ENCODE results near the gene CCDC57. TPM values are rescaled to one million over a fixed set of nuclear protein-coding genes. Genes with fewer than 3 reads are reported as not detected.

The CCDC57 gene
- total RNA-seq, 2 donors from 2014 or later = 76.9 to 78.8 TPM

DNA sequence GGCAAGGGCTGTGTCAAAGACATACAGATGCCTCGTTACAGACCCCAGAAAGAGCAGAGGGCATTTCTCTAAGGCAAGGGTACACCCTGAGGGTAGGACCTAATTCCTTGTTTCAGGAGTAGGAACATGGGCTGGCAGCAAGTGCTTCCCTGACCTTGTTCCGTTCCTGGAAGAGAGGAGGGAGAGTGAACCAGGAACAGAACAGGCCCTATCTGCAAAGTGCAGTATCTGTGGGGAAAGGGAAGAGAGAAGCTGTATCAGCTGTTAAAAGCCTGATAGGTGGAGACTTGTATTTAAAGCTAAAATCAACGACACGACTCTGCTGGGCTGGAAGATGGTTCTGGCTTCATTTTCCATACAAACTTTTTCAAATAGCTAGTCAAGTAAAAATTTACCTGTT lies 88.5 kb downstream of the CCDC57 start:
- peaks cover 0 to 1% of the 10 kb centered on the region in 2 donors for H3K36me3 Mint-ChIP-seq (ENCODE audit: insufficient read depth in 2 of 2)
- DNase-seq (no peak), ATAC-seq (replicated peaks in 1 of 2) (no peak)
- H3K4me3 Mint-ChIP-seq = no peak overlapping the region
- H3K27me3 Mint-ChIP-seq (ENCODE audit: low read depth) = no peaks in the 10 kb centered on the region
- H3K4me1 Mint-ChIP-seq (ENCODE audit: low read depth) = peaks cover 64% of the 10 kb centered on the region
- H3K9me3 Mint-ChIP-seq = no peaks in the 10 kb centered on the region
- H3K27ac Mint-ChIP-seq = no peak overlapping the region

DNA sequence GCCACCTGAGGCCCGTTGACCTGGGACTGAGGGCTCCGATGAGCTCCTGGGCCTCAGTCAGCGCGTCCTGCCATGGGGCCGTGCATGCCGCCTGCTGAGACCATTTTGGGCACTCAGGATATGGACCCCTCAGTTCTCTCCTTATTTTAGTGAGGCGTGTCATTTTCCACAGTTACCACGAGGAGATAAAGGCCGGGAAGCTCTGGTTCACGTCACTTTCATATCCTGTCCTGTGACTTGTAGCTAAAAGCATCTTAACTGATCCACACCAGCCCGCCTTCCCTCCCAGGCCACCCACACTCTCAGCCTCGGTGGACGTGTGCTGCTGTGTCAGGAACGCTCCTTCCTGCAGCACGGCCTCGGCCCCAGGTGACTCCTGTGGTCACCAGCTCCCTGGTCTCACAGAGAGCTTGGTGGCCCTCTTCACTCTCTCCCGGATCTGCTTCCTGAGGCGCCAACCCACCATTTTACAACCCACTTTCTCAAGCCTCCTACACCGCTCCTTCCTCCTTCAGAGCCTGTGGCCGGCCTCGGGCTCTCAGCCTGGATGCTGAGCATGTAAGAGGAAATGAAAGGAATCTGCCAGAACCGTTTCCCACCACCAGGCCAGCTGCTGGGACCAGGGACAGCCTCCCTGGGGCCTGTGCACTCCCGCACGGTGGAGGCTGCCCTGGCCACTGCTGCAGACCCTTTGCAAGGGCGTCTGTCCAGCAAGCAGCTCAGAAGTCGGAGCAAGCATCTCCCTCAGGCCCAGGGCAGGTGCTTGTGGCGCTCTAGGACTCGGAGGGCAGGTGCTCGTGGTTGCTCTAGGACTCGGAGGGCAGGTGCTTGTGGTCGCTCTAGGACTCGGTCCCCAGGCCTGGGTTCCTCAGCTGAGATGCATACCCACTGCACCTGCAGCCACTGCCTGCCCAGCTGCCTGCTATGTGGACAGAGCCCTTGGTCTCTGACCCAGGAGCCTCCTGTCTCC lies 90.7 kb downstream of the CCDC57 start:
- H3K4me1 Mint-ChIP-seq (ENCODE audit: low read depth) = peaks cover 52% of the 10 kb centered on the region
- DNase-seq (no peak), ATAC-seq (replicated peaks in 1 of 2) (no peak)
- peak overlapping the region; percentile 7 for H3K27ac Mint-ChIP-seq
- peak overlapping the region in 1 of 2 donors; percentile 34 for H3K4me3 Mint-ChIP-seq
- no peaks in the 10 kb centered on the region for H3K9me3 Mint-ChIP-seq
- peaks cover 0 to 1% of the 10 kb centered on the region in 2 donors for H3K36me3 Mint-ChIP-seq (ENCODE audit: insufficient read depth in 2 of 2)
- H3K27me3 Mint-ChIP-seq (ENCODE audit: low read depth) = no peaks in the 10 kb centered on the region

DNA sequence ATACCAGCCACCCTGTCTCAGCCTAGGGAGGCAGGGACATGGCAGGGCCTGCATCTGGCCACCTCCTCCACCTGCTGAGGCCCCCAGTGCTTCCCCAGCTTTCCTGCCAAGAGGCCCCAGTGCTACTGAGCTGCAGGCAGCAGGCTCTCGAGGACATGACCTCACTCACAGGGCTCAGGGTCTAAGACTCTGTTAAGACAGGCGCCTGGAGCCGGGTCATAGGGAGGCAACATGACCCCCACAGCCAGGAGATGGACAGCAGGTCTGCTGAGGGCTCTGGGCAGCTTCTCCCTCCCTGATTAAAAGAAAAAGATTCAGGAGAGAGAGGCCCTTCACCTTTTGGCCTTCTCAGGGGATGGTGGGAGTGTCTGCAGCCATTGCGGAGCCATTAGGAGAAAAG lies 91.4 kb downstream of the CCDC57 start:
- H3K4me1 Mint-ChIP-seq (ENCODE audit: low read depth) = peaks cover 45% of the 10 kb centered on the region
- no peak for DNase-seq
- H3K36me3 Mint-ChIP-seq (ENCODE audit: insufficient read depth in 2 of 2) = peaks cover 0 to 1% of the 10 kb centered on the region in 2 donors
- no peak overlapping the region for H3K4me3 Mint-ChIP-seq
- H3K9me3 Mint-ChIP-seq = no peaks in the 10 kb centered on the region
- ATAC-seq (replicated peaks in 1 of 2) = no peak
- H3K27ac Mint-ChIP-seq = no peak overlapping the region
- H3K27me3 Mint-ChIP-seq (ENCODE audit: low read depth) = no peaks in the 10 kb centered on the region

DNA sequence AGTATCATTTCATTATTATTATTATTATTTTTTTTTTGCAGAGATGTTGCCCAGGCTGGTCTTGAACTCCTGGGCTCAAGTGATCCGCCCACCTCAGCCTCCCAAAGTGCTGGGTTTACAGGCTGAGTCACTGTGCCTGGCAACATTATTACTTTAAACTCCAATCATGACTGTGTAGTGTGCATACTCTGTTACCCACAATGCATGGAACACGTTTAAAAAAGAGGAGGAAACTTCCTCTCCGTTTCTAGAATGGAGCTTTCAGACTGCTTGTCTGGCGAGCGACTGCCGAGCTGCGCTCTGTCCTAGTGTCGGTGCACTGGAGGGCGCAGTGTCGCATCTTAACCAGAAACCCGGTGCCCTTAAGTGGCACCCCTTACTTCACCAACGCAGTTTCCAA lies 92.5 kb downstream of the CCDC57 start:
- ATAC-seq (replicated peaks in 1 of 2) (peak; percentile 78 to 91), DNase-seq (no peak)
- Mint-ChIP-seq H3K27ac (no peak overlapping the region), H3K4me3 (peak overlapping the region in 1 of 2 donors; percentile 44), H3K9me3 (no peaks in the 10 kb centered on the region), H3K4me1 (ENCODE audit: low read depth) (peaks cover 36% of the 10 kb centered on the region), H3K27me3 (ENCODE audit: low read depth) (no peaks in the 10 kb centered on the region), H3K36me3 (ENCODE audit: insufficient read depth in 2 of 2) (no peaks in the 10 kb centered on the region)

DNA sequence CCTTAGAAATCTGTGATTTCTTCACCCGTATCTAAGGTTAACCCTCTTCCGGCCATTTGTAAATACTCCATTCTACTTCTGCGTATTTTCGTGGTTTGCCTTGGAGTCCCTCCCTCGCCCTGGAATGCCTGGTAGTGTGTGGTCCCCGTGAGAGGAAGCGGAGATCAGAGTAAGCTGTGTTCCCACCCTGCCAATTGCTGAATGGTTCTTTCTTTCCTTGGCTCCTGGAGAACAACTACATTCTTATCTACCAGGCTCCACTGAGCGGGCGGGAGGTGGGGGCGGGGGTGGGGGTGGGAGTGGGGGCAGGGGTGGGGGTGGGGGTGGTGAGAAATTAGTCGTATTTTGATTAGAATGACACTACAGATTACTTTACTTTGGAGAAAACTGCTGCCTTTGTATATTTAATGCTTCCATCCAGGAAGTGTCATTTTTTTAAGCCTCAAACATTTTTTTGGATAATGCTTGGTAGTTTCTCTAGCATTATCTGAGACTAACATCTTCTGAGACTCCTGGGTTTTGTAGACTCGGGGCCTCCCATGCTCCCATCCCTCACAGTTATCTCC lies 93.7 kb downstream of the CCDC57 start:
- Mint-ChIP-seq H3K36me3 (ENCODE audit: insufficient read depth in 2 of 2) (no peaks in the 10 kb centered on the region), H3K27me3 (ENCODE audit: low read depth) (no peaks in the 10 kb centered on the region), H3K4me1 (ENCODE audit: low read depth) (peaks cover 25% of the 10 kb centered on the region), H3K9me3 (no peaks in the 10 kb centered on the region), H3K4me3 (no peak overlapping the region), H3K27ac (no peak overlapping the region)
- DNase-seq = no peak
- no peak for ATAC-seq (replicated peaks in 1 of 2)

DNA sequence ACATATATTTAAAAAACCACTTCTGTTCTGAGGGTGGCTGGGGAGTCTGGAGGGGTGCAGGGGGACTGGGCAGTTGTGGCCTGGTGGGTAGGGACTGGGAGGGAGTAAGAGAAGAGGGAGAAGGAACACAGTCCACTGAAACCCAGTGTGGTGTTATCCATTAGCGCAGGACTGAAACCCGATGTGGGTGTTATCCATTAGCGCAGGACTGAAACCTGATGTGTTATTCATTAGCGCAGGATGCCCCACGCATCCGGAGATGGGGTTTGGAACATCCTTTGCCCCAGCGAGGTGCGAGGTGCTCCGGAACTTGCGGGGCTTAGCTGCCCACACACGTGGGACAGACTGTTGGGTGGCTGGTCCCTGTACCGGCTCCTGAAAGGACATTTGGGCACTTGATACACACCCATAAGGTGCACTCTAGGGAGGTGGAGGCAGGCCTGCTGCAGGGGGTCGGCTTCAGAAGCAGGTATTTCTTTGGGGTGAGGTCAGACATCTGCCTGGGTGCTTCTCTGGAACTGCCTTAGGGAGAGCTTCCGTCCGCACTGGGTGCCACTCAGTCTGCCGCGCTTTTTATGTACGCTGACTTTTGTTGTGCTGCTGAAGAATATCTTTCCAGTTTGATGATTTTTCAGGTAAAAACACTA lies 94.4 kb downstream of the CCDC57 start:
- Mint-ChIP-seq H3K27ac (no peak overlapping the region), H3K27me3 (ENCODE audit: low read depth) (no peaks in the 10 kb centered on the region), H3K9me3 (no peaks in the 10 kb centered on the region), H3K4me3 (no peak overlapping the region), H3K4me1 (ENCODE audit: low read depth) (peaks cover 25% of the 10 kb centered on the region), H3K36me3 (ENCODE audit: insufficient read depth in 2 of 2) (peaks cover 0 to 2% of the 10 kb centered on the region in 2 donors)
- DNase-seq (no peak), ATAC-seq (replicated peaks in 1 of 2) (no peak)

DNA sequence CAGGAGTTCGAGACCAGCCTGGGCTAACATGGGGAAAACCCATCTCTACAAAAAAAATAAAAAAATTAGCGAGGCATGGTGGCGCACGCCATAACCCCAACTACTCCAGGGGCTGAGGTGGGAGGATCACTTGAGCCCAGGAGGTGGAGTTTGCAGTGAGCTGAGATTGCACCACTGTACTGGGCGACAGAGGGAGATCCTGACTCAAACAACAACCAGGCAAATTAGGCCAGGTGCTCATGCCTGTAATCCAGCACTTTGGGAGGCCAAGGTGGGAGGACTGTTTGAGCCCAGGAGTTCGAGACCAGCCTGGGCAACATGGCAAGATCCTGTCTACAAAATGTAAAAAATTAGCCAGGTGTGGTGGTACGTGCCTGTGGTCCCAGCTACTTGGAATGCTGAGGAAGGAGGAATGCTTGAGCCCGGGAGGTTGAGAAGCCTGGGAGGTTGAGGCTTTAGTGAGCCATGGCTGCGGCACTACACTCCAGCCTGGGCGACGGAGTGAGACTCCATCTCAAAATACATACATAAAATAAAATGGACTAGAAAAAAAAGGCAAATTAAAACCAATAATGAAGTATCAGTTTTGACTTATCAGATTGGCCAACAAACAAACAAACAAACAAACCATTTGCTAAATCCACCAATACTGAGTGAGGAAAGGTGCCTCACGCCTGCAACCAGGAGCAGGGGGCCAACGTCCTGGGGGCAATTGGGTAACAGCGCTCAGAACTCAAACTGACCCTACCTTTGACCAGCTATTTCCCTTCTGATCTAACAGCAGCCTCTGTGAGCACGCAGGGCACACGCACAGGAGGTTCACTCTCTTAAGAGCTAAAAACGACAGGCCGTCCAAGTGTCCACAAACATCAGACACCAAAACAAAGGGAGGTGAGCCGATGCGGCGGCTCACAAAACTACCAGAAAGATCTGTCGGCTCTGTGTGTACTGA lies 95.2 kb downstream of the CCDC57 start:
- Mint-ChIP-seq H3K36me3 (ENCODE audit: insufficient read depth in 2 of 2) (peaks cover 0 to 2% of the 10 kb centered on the region in 2 donors), H3K4me1 (ENCODE audit: low read depth) (peaks cover 25% of the 10 kb centered on the region), H3K9me3 (no peaks in the 10 kb centered on the region), H3K27me3 (ENCODE audit: low read depth) (no peaks in the 10 kb centered on the region), H3K4me3 (no peak overlapping the region), H3K27ac (no peak overlapping the region)
- no peak for ATAC-seq (replicated peaks in 1 of 2)
- DNase-seq = no peak

DNA sequence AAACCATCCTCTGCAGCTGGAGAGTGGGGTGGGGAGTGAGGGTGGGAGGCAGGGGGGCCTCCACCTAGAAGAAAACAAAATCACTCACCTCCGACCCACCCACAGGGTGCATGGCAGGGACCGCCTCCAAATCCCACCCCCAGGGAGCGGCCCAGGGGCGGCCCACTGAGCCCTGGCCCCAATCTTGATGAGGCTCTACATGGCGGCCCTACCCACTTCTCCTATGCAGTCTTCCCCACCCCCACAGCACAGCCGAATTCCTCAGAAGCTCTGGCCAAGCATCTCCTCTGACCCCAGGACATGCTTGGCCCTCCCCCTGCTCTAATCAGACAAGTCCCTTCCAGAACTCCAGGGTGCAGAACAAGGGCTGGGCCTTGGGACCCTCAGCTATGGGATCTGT lies 96.4 kb downstream of the CCDC57 start:
- ATAC-seq (replicated peaks in 1 of 2) = no peak
- no peak for DNase-seq
- Mint-ChIP-seq H3K36me3 (ENCODE audit: insufficient read depth in 2 of 2) (peaks cover 0 to 2% of the 10 kb centered on the region in 2 donors), H3K27me3 (ENCODE audit: low read depth) (no peaks in the 10 kb centered on the region), H3K4me1 (ENCODE audit: low read depth) (peaks cover 16% of the 10 kb centered on the region), H3K27ac (no peak overlapping the region), H3K9me3 (no peaks in the 10 kb centered on the region), H3K4me3 (no peak overlapping the region)

DNA sequence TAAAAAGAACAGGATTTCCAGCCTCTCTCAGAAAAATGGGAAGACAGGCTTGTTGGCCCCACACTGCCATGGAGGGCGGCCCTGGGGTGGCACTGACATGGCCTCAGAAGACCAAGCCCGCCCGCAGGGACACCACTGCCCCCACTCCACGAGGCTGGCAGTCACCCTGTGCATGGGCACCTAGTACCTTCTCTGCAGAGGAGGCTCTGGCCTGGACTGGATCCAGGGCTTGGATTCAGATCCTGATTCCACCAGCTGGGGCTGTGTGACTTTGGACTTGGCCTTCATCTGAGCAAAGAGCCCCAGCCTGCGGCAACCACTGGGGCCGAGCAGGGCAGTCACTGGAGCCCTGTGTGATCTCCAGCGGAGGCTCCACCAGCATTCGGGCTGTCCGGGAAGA lies 97.8 kb downstream of the CCDC57 start:
- Mint-ChIP-seq H3K4me1 (ENCODE audit: low read depth) (peaks cover 16% of the 10 kb centered on the region), H3K27ac (no peak overlapping the region), H3K9me3 (no peaks in the 10 kb centered on the region)

DNA sequence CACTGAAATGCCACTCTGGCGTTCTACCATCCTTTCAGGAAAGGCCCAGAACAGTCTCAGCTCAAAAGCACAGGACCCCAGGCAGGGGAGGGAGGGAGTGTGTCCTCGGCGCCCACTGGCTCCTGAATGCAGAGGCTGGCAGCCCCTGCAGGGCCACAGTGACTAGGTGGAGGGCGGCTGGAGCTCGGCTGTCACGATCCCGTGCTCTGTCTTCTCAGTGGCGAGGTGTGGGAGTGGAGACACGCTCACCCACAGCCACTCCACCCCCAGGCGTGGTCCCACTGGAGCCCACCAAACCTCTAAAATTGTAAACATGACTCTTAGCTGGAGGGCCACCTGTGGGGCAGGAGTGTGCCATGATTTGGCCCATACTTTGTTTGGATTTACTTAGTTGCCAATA lies 98.2 kb downstream of the CCDC57 start:
- Mint-ChIP-seq H3K4me3 (no peak overlapping the region), H3K4me1 (ENCODE audit: low read depth) (peaks cover 13% of the 10 kb centered on the region), H3K27ac (no peak overlapping the region), H3K9me3 (no peaks in the 10 kb centered on the region), H3K36me3 (ENCODE audit: insufficient read depth in 2 of 2) (peaks cover 0 to 2% of the 10 kb centered on the region in 2 donors), H3K27me3 (ENCODE audit: low read depth) (no peaks in the 10 kb centered on the region)
- no peak for DNase-seq
- ATAC-seq (replicated peaks in 1 of 2) = no peak

More for the DNA sequence above, 97.8 kb downstream of the CCDC57 start:
- Mint-ChIP-seq H3K4me3 (no peak overlapping the region), H3K36me3 (ENCODE audit: insufficient read depth in 2 of 2) (peaks cover 0 to 2% of the 10 kb centered on the region in 2 donors), H3K27me3 (ENCODE audit: low read depth) (no peaks in the 10 kb centered on the region)
- ATAC-seq (replicated peaks in 1 of 2) = no peak
- no peak for DNase-seq

DNA sequence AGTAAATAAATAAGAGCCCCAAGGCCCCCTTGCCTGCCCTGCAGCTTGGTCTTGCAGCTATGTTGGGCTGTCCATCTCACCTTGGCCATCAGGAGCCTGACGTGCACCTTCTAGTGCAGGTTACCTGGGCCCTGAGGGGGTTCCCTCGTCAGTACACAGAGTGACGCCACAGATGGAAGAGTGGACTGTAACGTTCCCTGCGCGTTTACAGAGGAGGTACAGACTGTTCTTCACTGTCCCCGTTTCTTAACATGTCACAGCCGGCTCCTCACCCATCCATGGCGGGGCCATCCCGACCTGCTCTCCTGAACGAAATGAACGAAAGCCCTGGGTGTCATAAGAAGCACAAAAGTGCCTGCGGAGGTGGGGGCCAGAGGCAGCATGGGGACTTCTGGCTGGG lies 98.7 kb downstream of the CCDC57 start:
- Mint-ChIP-seq H3K27ac (no peak overlapping the region), H3K9me3 (no peaks in the 10 kb centered on the region)

DNA sequence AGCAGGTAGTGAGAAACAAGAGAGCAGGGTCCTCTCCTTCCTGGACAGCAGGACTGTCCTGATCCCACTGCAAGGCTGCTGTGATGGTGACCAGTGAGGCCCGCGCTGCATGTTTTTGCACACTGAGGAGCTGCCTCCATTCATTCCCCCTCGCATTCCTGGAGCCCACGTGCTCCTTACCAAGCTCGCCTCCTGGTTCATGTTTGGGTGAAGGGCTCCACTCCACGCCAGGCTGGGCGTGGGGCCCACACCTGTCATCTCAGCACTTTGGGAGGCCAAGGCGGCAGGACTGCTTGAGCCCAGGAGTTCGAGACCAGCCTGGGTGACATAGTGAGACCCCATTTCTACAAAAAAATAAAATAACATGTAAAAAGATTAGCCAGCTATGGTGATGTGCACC lies 99.2 kb downstream of the CCDC57 start:
- no peaks in the 10 kb centered on the region for H3K27me3 Mint-ChIP-seq (ENCODE audit: low read depth)
- no peak for ATAC-seq (replicated peaks in 1 of 2)
- H3K4me1 Mint-ChIP-seq (ENCODE audit: low read depth) = peaks cover 16% of the 10 kb centered on the region
- no peak overlapping the region for H3K4me3 Mint-ChIP-seq
- H3K36me3 Mint-ChIP-seq (ENCODE audit: insufficient read depth in 2 of 2) = peaks cover 0 to 2% of the 10 kb centered on the region in 2 donors
- no peak for DNase-seq
- H3K9me3 Mint-ChIP-seq = no peaks in the 10 kb centered on the region
- H3K27ac Mint-ChIP-seq = no peak overlapping the region

More for the DNA sequence above, 98.7 kb downstream of the CCDC57 start:
- Mint-ChIP-seq H3K4me1 (ENCODE audit: low read depth) (peaks cover 15% of the 10 kb centered on the region), H3K27me3 (ENCODE audit: low read depth) (no peaks in the 10 kb centered on the region), H3K36me3 (ENCODE audit: insufficient read depth in 2 of 2) (peaks cover 0 to 2% of the 10 kb centered on the region in 2 donors), H3K4me3 (no peak overlapping the region)
- DNase-seq = no peak
- no peak for ATAC-seq (replicated peaks in 1 of 2)
